Measurements from ENCODE around the gene RAB3C. TPM values are rescaled to one million over a fixed set of nuclear protein-coding genes. Genes with fewer than 3 reads are reported as not detected.

RAB3C gene
- total RNA-seq, 1 donor from 2014 or later = 0.45 TPM

DNA sequence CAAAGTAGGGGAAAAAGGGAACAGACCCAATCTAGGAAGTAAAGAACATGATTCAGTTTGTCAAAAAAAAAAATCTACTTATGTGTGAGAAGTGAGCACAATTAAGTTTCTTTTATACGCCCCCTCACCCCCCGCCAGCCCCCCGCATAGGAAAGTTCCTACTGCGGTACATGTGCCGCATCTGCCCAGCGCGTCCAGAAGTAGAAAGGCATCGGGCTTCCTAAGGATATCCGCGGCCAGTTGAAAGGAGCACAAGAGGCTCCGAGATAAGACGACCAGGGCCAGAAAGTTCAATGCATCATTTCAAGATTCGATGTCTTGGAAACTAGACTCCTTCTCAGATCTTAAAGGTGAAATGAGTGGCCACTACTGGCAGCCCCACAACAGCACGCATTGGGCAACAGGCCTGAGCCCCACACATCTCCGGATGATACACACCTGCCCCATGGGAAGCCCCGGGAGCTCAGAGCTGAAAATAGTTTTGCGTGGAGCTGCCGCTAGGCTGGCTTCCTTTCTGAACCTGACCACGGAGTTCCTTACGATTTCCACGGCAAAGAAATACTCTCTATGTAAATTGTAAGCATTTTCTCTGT is 203.9 kb downstream of the RAB3C start:
- no peak overlapping the region for H3K27ac ChIP-seq (ENCODE audit: low read depth, low read length)
- DNase-seq (ENCODE audit: low read depth) (no peak), FAIRE-seq (no peak)
- no peaks in the 10 kb centered on the region for H3K9me3 ChIP-seq (ENCODE audit: insufficient read depth, low read depth, low read length)
- no peaks in the 10 kb centered on the region for H3K27me3 Mint-ChIP-seq (ENCODE audit: low read depth, unreplicated experiment)
- H4K20me1 ChIP-seq (ENCODE audit: insufficient read depth, low read length) = no peaks in the 10 kb centered on the region
- no peak overlapping the region for H3K4me2 ChIP-seq (ENCODE audit: low read length)
- no peak overlapping the region for H2AFZ ChIP-seq (ENCODE audit: low read depth, low read length)
- H3K4me3 ChIP-seq (ENCODE audit: insufficient read depth, low read depth, low read length) = no peak overlapping the region
- no peak overlapping the region for H3K27ac Mint-ChIP-seq (ENCODE audit: unreplicated experiment)
- no peak overlapping the region for H3K4me3 Mint-ChIP-seq (ENCODE audit: unreplicated experiment)
- no peaks in the 10 kb centered on the region for H3K4me1 ChIP-seq (ENCODE audit: insufficient read depth, low read length)
- H3K9me3 Mint-ChIP-seq (ENCODE audit: unreplicated experiment) = peaks cover 7% of the 10 kb centered on the region
- H3K36me3 ChIP-seq (ENCODE audit: insufficient read depth, low read length) = no peaks in the 10 kb centered on the region
- H3K36me3 Mint-ChIP-seq (ENCODE audit: low read depth, unreplicated experiment) = no peaks in the 10 kb centered on the region
- H3K79me2 ChIP-seq (ENCODE audit: insufficient read depth, low read length) = no peaks in the 10 kb centered on the region
- no peaks in the 10 kb centered on the region for H3K4me1 Mint-ChIP-seq (ENCODE audit: low read depth, unreplicated experiment)
- TF ChIP-seq CTCF (IDR thresholded peaks at IDR 0.05; ENCODE audit: insufficient read depth, low read depth, low read length) (no peak), EZH2 (IDR thresholded peaks at IDR 0.05; ENCODE audit: insufficient read depth, low read length) (no peak)
- no peak overlapping the region for H3K9ac ChIP-seq (ENCODE audit: low read length)
- no peaks in the 10 kb centered on the region for H3K27me3 ChIP-seq (ENCODE audit: insufficient read depth, low read length)

DNA sequence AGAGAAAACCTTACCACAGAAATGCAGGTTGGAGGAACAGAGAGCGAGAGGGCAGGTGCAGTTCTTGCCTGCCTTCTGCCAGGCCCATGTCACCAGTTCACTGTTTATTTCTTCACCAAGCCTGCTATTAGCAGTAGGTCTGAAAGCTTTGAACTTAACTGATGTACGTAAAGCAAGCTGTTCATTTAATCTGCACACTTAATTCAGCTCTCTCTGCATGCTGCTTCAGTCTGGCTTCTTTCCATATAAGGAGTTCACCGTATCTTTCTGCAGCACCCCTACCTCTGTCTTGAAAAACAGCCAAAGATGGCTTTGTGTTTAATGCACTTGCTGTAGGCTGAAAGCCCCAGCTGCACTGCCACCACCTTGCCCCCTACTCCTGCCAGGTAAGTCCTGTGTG is 205.1 kb downstream of the RAB3C start:
- DNase-seq (ENCODE audit: low read depth) (no peak), FAIRE-seq (no peak)
- Histone ChIP-seq H3K79me2 (ENCODE audit: insufficient read depth, low read length) (no peaks in the 10 kb centered on the region), H3K27me3 (ENCODE audit: insufficient read depth, low read length) (no peaks in the 10 kb centered on the region), H3K27ac (ENCODE audit: low read depth, low read length) (no peak overlapping the region), H3K36me3 (ENCODE audit: insufficient read depth, low read length) (no peaks in the 10 kb centered on the region), H3K9ac (ENCODE audit: low read length) (no peak overlapping the region), H3K4me1 (ENCODE audit: insufficient read depth, low read length) (no peaks in the 10 kb centered on the region), H2AFZ (ENCODE audit: low read depth, low read length) (no peak overlapping the region), H4K20me1 (ENCODE audit: insufficient read depth, low read length) (no peaks in the 10 kb centered on the region), H3K4me3 (ENCODE audit: insufficient read depth, low read depth, low read length) (no peak overlapping the region), H3K4me2 (ENCODE audit: low read length) (no peak overlapping the region), H3K9me3 (ENCODE audit: insufficient read depth, low read depth, low read length) (no peaks in the 10 kb centered on the region)
- Mint-ChIP-seq H3K4me1 (ENCODE audit: low read depth, unreplicated experiment) (no peaks in the 10 kb centered on the region), H3K4me3 (ENCODE audit: unreplicated experiment) (no peak overlapping the region), H3K36me3 (ENCODE audit: low read depth, unreplicated experiment) (no peaks in the 10 kb centered on the region), H3K27ac (ENCODE audit: unreplicated experiment) (no peak overlapping the region), H3K27me3 (ENCODE audit: low read depth, unreplicated experiment) (no peaks in the 10 kb centered on the region), H3K9me3 (ENCODE audit: unreplicated experiment) (peaks cover 7% of the 10 kb centered on the region)
- TF ChIP-seq CTCF (IDR thresholded peaks at IDR 0.05; ENCODE audit: insufficient read depth, low read depth, low read length) (no peak), EZH2 (IDR thresholded peaks at IDR 0.05; ENCODE audit: insufficient read depth, low read length) (no peak)

DNA sequence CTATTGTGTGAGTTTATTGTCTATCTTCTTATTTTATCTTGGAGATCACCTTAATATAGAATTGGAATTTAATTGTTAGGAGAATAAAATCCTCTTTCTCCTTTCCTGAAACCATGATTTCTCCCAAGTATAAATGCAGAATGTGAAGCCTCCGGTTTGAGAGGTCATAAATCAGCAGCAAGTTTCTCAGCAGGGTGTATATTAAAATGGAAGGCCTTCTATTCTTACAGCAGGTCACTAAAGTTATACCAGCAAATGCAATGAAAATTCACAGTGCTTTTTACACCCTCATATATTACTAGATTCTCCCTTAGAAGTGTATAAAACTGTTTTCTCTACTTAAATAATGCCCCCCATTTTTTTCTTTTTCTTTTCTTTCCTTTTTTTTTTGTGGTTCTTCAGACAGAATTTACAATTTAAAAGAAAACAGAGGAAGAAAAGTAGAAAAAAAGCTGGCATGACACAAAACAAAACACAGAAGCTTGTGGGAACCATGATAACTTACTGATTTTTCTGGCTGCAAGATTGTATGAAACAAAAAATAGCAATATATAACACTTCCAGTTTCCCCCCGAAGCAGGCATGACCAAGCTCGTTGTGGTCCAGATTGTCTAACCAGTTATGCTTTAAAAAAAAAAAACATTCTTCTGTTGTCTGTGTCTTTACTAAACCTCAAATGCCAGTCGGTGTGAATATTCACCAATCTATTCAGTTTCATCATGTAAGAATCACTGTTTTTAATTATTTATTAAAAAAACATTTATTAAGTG is 211.2 kb downstream of the RAB3C start:
- Histone ChIP-seq H3K36me3 (ENCODE audit: insufficient read depth, low read length) (no peaks in the 10 kb centered on the region), H3K9me3 (ENCODE audit: insufficient read depth, low read depth, low read length) (no peaks in the 10 kb centered on the region), H3K27me3 (ENCODE audit: insufficient read depth, low read length) (no peaks in the 10 kb centered on the region), H4K20me1 (ENCODE audit: insufficient read depth, low read length) (no peaks in the 10 kb centered on the region), H3K27ac (ENCODE audit: low read depth, low read length) (no peak overlapping the region), H3K79me2 (ENCODE audit: insufficient read depth, low read length) (no peaks in the 10 kb centered on the region), H3K4me3 (ENCODE audit: insufficient read depth, low read depth, low read length) (no peak overlapping the region), H3K9ac (ENCODE audit: low read length) (no peak overlapping the region), H2AFZ (ENCODE audit: low read depth, low read length) (no peak overlapping the region), H3K4me2 (ENCODE audit: low read length) (no peak overlapping the region), H3K4me1 (ENCODE audit: insufficient read depth, low read length) (no peaks in the 10 kb centered on the region)
- no peak for TF ChIP-seq EZH2 (IDR thresholded peaks at IDR 0.05; ENCODE audit: insufficient read depth, low read length)
- no peak for TF ChIP-seq CTCF (IDR thresholded peaks at IDR 0.05; ENCODE audit: insufficient read depth, low read depth, low read length)
- Mint-ChIP-seq H3K27me3 (ENCODE audit: low read depth, unreplicated experiment) (no peaks in the 10 kb centered on the region), H3K9me3 (ENCODE audit: unreplicated experiment) (no peaks in the 10 kb centered on the region), H3K36me3 (ENCODE audit: low read depth, unreplicated experiment) (no peaks in the 10 kb centered on the region), H3K4me3 (ENCODE audit: unreplicated experiment) (no peak overlapping the region), H3K27ac (ENCODE audit: unreplicated experiment) (no peak overlapping the region), H3K4me1 (ENCODE audit: low read depth, unreplicated experiment) (no peaks in the 10 kb centered on the region)
- no peak for DNase-seq (ENCODE audit: low read depth)
- FAIRE-seq = no peak
